Fibroblast of the aortic adventitia (primary cell): Measurements from ENCODE around the gene RAD51B. TPM values are rescaled to one million over a fixed set of nuclear protein-coding genes. Genes with fewer than 3 reads are reported as not detected.
A peak's percentile ranks its signal among the peaks of the same experiment; 100 is the strongest.

Source experiments
- DNase-seq: peaks from one replicate; pipeline ENCODE4 v3.0.0-alpha.2; 2010; ENCODE audit warnings: low read depth
- H3K4me3 ChIP-seq: 2 replicates; pipeline ENCODE4 v1.5.1; 2011; ENCODE audit warnings: low read depth, mild to moderate bottlenecking, control low read depth, low read length, moderate library complexity
- CTCF ChIP-seq: IDR thresholded peaks from 2 replicates; pipeline ENCODE4 v1.5.1; 2011; ENCODE audit warnings: mild to moderate bottlenecking, low read length, control low read depth, inconsistent platforms; ENCODE audit not compliant: insufficient read depth
- total RNA-seq: library from RNA; depleted of rRNA; stranded (reverse); fragments of >200 nt; gene quantifications from 2 replicates; pipeline ENCODE4 v1.2.3, GENCODE V29; 2012; ENCODE audit warnings: low replicate concordance

The RAD51B gene
- total RNA-seq, 1 donor = 28.7 TPM

- no peak for DNase-seq
- TF ChIP-seq CTCF = no peak
- no peak overlapping the region for H3K4me3 ChIP-seq
Measured at GRCh38 chr14:68543516-68543915, 723.9 kb downstream of the RAD51B start.

GRCh38 chr14:68544081-68544892, 724.7 kb downstream of the RAD51B start:
- no peak for TF ChIP-seq CTCF
- no peak overlapping the region for H3K4me3 ChIP-seq

GRCh38 chr14:68546839-68547238, 727.3 kb downstream of the RAD51B start:
- no peak overlapping the region for H3K4me3 ChIP-seq
- no peak for TF ChIP-seq CTCF

More at GRCh38 chr14:68544081-68544892, 724.7 kb downstream of the RAD51B start:
- DNase-seq = peak; percentile 100

GRCh38 chr14:68547305-68548193, 728.0 kb downstream of the RAD51B start:
- peak; percentile 0 for TF ChIP-seq CTCF
- peak overlapping the region; percentile 22 for H3K4me3 ChIP-seq

More at GRCh38 chr14:68546839-68547238, 727.3 kb downstream of the RAD51B start:
- peak; percentile 93 for DNase-seq

GRCh38 chr14:68548194-68549076, 728.9 kb downstream of the RAD51B start:
- TF ChIP-seq CTCF = no peak
- no peak overlapping the region for H3K4me3 ChIP-seq
- DNase-seq = peak; percentile 99

More at GRCh38 chr14:68547305-68548193, 728.0 kb downstream of the RAD51B start:
- peak; percentile 95 for DNase-seq

GRCh38 chr14:68550338-68550715, 730.7 kb downstream of the RAD51B start:
- no peak for TF ChIP-seq CTCF
- DNase-seq = no peak
- no peak overlapping the region for H3K4me3 ChIP-seq
